RWPE2 (cell line): ENCODE results near the gene DENND2A.
A peak's percentile ranks its signal among the peaks of the same experiment; 100 is the strongest.
"Not testable (repeated sequence)": the region's sequence is repeated elsewhere in the genome, so short reads cannot be mapped to it uniquely, and the experiment has no call there.

ENCODE experiments used
- ATAC-seq: fragments of 200-7000 bp; cut with Tn5 transposase; 3 replicates; pipeline ENCODE4 v1.9.1; 2021; ENCODE audit warnings: low read depth
- DNase-seq: peaks from one replicate; pipeline ENCODE4 v3.0.0-alpha.2; 2020; ENCODE audit warnings: low spot score
- H3K27ac ChIP-seq: fragments of 450-650 bp; 2 replicates; pipeline ENCODE4 v1.5.1; 2017; ENCODE audit warnings: mild to moderate bottlenecking; ENCODE audit not compliant: poor library complexity, severe bottlenecking
- H3K27me3 ChIP-seq: fragments of 250-450 bp; sonication (Bioruptor Pico); 2 replicates; pipeline ENCODE4 v1.5.1; 2021; ENCODE audit warnings: mild to moderate bottlenecking, moderate library complexity; ENCODE audit not compliant: insufficient read depth, poor library complexity, severe bottlenecking
- H3K36me3 ChIP-seq: fragments of 250-450 bp; sonication (Bioruptor Pico); 2 replicates; pipeline ENCODE4 v1.5.1; 2020; ENCODE audit warnings: low read depth, mild to moderate bottlenecking, moderate library complexity
- H3K4me1 ChIP-seq: fragments of 250-450 bp; sonication (Bioruptor Pico); 2 replicates; pipeline ENCODE4 v1.5.1; 2021; ENCODE audit warnings: mild to moderate bottlenecking, moderate library complexity; ENCODE audit not compliant: insufficient read depth, poor library complexity, severe bottlenecking
- H3K4me3 ChIP-seq: fragments of 250-450 bp; sonication (Bioruptor Pico); 2 replicates; pipeline ENCODE4 v1.5.1; 2021; ENCODE audit warnings: mild to moderate bottlenecking, moderate library complexity; ENCODE audit not compliant: severe bottlenecking
- H3K9me3 ChIP-seq: fragments of 250-450 bp; sonication (Bioruptor Pico); 2 replicates; pipeline ENCODE4 v1.5.1; 2021; ENCODE audit warnings: mild to moderate bottlenecking, moderate library complexity; ENCODE audit not compliant: severe bottlenecking
- TF ChIP-seq, protein P1 (sequence below): fragments of 450-650 bp; IDR thresholded peaks from one replicate; pipeline ENCODE4 v1.5.1; 2017; ENCODE audit warnings: mild to moderate bottlenecking, moderate library complexity; ENCODE audit not compliant: poor library complexity, severe bottlenecking

The DENND2A gene

DNA sequence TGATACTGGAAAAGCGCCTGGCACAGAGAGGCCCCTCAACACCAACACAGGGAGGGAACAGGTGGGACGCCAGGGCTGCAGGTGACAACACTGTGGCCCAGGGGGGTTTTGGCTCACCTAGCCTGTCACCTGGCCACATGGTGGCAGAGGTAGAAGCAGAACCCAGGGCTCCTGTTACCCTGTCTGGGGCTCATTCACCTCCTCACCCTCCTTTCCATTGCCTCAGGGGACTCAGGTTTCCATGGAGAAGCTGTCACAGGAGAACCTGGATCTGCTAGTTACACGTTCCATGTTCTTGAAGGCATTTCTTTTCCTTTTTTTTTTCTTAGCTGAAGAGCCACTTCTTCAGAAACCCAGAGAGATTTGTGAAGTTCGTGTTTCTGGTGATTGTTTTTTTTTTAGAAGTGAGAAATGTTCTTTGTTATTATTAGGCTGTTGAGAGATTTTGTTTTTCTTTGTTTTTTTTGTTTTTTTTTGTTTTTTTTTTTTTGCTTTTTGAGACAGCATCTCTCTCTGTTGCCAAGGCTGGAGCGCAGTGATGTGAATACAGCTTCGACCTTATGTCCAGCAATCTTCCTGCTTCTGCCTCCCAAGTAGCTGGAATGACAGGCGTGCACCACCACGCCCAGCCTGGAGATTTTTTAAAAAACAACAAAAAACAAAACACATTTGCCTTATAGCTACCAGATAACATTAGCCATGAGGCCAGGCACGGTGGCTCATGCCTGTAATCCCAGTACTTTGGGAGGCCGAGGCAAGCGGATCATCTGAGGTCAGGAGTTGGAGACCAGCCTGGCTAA, 16.0 kb downstream of the DENND2A start:
- Histone ChIP-seq H3K27me3 (no peaks in the 10 kb centered on the region), H3K4me1 (peaks cover 21% of the 10 kb centered on the region), H3K4me3 (no peak overlapping the region), H3K36me3 (no peaks in the 10 kb centered on the region), H3K9me3 (no peaks in the 10 kb centered on the region), H3K27ac (peak overlapping the region; percentile 87)
- ATAC-seq (no peak), DNase-seq (no peak)
- TF ChIP-seq, protein P1, sequence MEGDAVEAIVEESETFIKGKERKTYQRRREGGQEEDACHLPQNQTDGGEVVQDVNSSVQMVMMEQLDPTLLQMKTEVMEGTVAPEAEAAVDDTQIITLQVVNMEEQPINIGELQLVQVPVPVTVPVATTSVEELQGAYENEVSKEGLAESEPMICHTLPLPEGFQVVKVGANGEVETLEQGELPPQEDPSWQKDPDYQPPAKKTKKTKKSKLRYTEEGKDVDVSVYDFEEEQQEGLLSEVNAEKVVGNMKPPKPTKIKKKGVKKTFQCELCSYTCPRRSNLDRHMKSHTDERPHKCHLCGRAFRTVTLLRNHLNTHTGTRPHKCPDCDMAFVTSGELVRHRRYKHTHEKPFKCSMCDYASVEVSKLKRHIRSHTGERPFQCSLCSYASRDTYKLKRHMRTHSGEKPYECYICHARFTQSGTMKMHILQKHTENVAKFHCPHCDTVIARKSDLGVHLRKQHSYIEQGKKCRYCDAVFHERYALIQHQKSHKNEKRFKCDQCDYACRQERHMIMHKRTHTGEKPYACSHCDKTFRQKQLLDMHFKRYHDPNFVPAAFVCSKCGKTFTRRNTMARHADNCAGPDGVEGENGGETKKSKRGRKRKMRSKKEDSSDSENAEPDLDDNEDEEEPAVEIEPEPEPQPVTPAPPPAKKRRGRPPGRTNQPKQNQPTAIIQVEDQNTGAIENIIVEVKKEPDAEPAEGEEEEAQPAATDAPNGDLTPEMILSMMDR = no peak

GRCh38 chr7:140623980-140624379, 16.6 kb downstream of the DENND2A start:
- TF ChIP-seq, protein P1 = no peak
- DNase-seq = no peak
- H3K9me3 ChIP-seq = no peaks in the 10 kb centered on the region
- ATAC-seq = no peak
- H3K36me3 ChIP-seq = no peaks in the 10 kb centered on the region
- H3K4me1 ChIP-seq = peaks cover 21% of the 10 kb centered on the region
- no peak overlapping the region for H3K4me3 ChIP-seq
- no peaks in the 10 kb centered on the region for H3K27me3 ChIP-seq
- H3K27ac ChIP-seq = peak overlapping the region; percentile 87

DNA sequence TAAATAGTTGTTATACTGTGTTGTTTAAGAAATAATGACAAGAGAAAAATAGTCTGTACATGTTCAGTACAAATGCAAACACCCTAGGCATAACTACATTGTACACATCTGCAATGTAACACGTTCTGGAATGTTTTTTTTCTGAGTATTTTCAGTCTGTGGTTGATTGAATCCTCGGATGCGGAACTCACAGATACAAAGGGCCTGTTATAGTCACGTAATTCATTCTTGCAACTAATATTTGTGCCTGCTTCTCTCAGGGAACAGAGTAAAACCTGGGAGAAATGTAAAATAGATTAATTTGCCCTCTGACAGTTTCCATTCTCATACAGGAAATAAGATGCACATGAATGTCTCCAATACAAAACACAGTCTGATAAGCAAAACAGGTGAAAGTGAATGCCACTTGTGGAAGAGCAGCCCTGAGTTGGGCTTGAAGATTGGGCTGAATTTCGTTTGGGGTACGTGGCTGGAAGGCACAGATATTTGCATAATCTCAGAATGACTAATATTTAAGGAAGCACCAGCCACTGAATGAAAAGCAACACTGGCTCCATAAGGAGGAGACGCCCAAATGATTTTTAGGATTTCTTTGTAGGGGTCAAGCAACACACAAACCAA, 19.1 kb downstream of the DENND2A start:
- ATAC-seq = peak; percentile 36
- H3K36me3 ChIP-seq = no peaks in the 10 kb centered on the region
- TF ChIP-seq, protein P1 = no peak
- H3K27ac ChIP-seq = peak overlapping the region; percentile 87
- H3K4me1 ChIP-seq = peaks cover 11% of the 10 kb centered on the region
- no peaks in the 10 kb centered on the region for H3K9me3 ChIP-seq
- no peaks in the 10 kb centered on the region for H3K27me3 ChIP-seq
- no peak overlapping the region for H3K4me3 ChIP-seq
- DNase-seq = no peak

- not testable (repeated sequence) for H3K27me3 ChIP-seq, H3K27ac ChIP-seq, ATAC-seq, H3K36me3 ChIP-seq, DNase-seq, H3K4me3 ChIP-seq, H3K9me3 ChIP-seq, H3K4me1 ChIP-seq
Observed at GRCh38 chr7:140619915-140620510, 20.6 kb downstream of the DENND2A start.

DNA sequence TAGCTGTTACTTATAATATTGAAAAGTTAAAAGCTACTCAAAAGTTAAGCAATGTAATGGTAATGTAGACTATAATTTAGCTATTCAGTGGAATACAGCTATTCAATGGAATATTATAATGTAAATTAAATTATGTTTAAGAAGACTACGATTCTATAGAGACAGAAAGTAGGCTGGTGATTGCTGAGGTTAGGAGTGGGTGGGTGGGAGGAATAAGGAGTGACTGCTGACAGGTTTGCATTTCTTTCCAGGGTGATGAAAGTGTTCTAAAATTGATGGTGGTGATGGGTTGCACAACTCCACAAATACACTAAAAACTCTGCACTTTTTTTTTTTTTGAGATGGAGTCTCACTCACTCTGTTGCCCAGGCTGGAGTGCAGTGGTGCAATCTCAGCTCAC, 21.4 kb downstream of the DENND2A start:
- Histone ChIP-seq H3K9me3 (no peaks in the 10 kb centered on the region), H3K4me1 (peaks cover 4% of the 10 kb centered on the region), H3K27me3 (no peaks in the 10 kb centered on the region), H3K36me3 (no peaks in the 10 kb centered on the region), H3K27ac (no peak overlapping the region), H3K4me3 (no peak overlapping the region)
- no peak for DNase-seq
- ATAC-seq = no peak
- TF ChIP-seq, protein P1 = no peak
